GM18861 (cell line): ENCODE results near the gene DRC7.

Source experiments
- ATAC-seq: cut with Tn5 transposase; IDR thresholded peaks from one replicate; pipeline ENCODE4 v1.9.1; 2021; ENCODE audit not compliant: unreplicated experiment

Gene DRC7

GRCh38 chr16:57759541-57760356, 65.1 kb downstream of the DRC7 start:
- ATAC-seq = no peak

GRCh38 chr16:57760357-57761160, 66.0 kb downstream of the DRC7 start:
- ATAC-seq = no peak

- no peak for ATAC-seq
Observed at GRCh38 chr16:57761301-57761700, 66.7 kb downstream of the DRC7 start.

GRCh38 chr16:57761957-57762356, 67.4 kb downstream of the DRC7 start:
- no peak for ATAC-seq

GRCh38 chr16:57762365-57763040, 67.9 kb downstream of the DRC7 start:
- no peak for ATAC-seq

DNA sequence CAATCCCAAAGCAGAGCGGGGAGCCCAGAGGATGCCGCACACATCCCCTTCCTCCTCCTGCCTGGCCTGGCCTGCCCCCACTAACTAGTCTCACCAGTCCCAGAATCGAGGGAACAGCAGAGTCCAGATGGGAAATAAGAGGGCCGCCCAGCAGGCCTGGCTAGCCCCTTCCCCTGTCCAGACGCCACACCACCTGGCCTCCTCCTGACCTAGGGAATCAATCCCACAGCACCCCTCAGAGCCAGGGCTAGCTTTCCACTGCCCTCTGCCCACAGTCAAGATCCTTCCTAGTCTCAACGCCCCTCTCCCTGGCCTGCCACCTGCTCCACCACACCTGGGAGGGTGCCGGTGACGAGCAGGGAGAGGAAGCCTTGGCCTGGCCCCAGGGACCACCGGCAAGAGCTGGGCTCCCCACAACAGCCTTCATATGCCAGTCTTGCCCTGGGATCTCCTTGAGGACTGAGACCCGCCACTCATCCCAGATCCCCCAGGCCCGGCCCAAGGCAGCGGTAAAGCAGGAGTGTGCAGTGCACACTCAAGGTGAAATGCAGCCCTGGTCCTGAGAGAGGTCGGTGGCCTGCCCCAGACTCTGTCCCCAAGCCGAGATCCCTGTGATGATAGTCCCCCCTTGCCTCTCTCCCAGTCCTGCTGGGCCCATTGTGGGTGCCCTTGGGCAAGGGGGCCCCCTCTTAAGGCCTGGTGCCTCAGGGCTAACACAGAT, 68.8 kb downstream of the DRC7 start:
- no peak for ATAC-seq

DNA sequence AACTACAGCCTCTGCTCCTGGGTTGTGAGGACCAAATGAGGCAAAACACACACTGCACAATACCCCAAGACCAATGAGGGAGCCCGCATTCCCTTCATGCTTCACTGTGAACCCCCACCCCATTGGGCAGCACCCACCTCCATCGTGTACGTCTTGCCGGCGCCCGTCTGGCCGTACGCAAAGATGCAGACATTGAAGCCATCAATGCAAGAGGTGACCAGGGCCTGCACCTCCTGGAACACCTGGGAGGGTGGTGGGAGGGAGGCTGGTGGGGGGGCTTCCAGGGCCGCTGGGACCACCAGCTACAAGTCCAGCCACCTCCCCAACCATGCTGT, 69.4 kb downstream of the DRC7 start:
- ATAC-seq = no peak

DNA sequence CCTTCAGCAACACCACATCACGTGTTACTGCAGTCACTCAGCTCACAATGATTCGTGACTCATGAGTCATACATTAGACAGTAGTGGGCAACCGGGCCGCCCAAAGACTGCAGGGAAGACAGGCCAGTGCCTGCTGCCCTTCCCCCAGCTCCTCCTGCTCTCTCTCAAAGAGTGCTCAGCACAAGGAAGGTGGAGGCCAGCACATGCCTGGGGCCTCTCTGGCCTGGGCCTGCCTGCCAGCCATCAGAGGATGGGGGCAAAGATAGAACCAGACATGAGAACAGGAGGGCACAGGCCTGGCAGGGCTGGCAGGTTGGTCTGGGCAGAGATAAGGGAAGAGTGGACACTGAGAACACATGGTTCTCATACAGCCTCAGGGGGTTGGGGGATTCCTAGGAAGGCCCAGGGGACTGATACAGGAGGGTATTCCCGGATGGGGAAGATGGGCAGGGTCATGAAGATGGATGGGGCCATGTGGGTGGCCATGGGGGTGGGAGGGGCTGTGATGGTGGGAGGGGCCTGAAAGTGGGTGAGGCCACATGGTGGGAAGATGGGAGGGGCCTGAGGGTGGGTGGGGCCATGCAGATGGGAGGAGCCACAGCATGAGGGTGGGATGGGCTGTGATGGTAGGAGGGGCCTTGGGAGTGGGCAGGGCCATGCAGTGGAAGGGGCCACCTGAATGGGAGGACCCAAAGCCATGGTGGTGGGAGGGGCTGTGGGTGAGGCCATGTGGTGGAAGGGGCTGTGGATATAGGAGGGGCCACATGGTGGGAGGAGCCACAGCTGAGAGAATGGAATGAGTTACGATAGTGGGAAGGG, 69.9 kb downstream of the DRC7 start:
- ATAC-seq = no peak

GRCh38 chr16:57765160-57765728, 70.6 kb downstream of the DRC7 start:
- no peak for ATAC-seq

- ATAC-seq = no peak
Observed at GRCh38 chr16:57766714-57767348, 72.2 kb downstream of the DRC7 start.

DNA sequence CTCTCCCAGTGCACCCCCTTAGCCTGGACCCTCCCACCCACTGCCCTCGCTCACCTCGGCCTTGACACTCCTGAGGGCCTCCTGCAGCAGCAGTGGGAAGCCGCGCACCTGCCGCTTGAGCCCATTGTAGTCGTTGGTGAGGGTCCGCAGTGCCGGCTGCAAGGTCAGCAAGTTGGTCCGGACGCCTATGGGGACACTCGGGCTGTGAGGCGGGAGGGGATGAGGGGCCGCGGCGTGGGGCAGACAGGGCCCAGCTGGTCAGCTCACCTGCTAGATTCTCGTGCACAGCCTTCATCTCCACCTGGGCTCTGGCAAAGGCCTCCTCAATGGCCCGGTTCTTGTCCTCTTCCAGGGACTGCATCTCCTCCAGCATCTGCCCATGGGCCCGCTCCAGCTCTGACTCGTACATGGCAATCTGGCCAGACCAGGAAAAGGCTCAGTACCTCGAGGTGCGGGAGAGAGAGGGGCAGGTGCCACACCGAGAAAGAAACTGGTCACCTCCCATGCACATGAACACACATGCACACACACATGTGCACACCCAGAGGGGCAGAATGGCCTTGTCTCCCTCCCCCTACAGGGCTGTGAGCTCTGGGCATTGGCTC, 75.0 kb downstream of the DRC7 start:
- no peak for ATAC-seq

GRCh38 chr16:57770361-57770760, 75.8 kb downstream of the DRC7 start:
- ATAC-seq = no peak

GRCh38 chr16:57771141-57771785, 76.7 kb downstream of the DRC7 start:
- ATAC-seq = no peak

- no peak for ATAC-seq
Observed at GRCh38 chr16:57773019-57773418, 78.4 kb downstream of the DRC7 start.

DNA sequence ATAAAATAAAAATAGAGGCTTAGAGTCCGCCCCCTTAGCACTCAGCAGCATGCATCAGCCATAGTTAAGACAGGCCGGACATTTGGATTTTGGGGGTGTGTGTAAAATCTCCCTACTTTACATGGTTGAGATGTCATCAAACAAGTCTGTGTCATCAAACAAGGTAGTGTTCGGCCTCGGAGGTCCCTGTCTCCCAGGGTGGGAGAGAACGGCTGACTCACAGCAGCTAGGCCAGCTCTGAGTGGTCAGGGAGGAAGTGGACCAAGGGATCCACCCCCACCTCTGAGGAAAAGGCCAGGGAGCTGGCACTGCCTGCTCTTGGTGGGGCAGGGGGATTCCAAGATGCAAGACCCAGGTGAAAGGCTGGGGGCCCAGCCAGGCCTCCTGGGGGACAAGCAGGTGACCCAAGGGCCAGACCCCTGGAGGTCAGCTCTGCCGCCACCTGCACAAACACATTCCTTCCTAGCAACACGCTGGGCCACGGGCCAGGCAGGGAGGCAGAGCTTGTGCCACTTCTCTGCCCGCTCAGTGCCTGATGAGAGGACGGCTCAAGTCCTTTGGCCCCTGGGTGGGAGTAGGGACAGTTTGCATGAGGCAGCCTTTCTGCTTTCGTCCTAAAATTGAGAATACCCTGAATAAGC, 79.2 kb downstream of the DRC7 start:
- no peak for ATAC-seq

- no peak for ATAC-seq
Observed at GRCh38 chr16:57774705-57775285, 80.2 kb downstream of the DRC7 start.

DNA sequence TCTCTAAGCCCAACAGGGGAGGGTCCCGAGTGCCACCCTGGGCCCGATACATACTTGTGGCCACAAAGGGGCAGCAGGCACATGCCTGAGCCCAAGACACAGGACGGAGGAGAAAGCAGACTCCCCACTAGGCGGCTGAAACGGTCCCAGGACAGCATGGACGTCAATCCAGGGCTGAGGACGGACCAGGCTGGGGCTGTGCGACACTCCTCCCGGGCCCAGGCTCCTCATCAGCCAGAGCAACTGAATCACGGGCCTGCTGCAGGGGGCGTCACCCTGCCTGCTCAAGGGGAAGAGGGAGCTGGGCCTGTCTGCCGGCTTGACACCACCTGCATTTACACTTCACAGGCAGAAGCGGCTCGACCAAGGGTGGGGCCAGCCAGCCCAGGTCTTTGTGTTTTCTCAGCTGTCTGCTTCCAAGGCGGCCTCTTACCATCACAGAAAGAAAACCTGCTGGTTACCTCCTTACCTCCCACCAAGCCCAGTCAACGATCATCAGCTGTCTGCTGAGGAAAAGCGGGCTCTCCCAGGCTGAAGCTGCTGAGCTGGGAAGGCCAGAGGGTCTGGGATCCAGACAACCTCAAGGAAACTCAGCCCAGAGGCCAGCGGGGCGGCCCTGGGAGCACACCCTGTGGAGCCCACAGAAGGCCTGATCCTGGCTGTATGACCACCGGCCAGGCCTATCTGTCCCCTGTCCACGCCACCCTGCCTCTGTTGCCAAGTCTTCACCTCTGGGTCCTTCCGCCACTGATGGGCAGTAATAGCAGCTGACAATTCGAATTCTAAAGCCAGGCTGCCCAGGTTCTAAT, 81.3 kb downstream of the DRC7 start:
- ATAC-seq = no peak
